COLO668 (cell line): ENCODE data around the gene MAPK12.

Experiments
- DNase-seq: peaks from one replicate; lab custom pipeline; 2025; ENCODE audit not compliant: unreplicated experiment; lab: John Stamatoyannopoulos, UW

The MAPK12 gene

DNA sequence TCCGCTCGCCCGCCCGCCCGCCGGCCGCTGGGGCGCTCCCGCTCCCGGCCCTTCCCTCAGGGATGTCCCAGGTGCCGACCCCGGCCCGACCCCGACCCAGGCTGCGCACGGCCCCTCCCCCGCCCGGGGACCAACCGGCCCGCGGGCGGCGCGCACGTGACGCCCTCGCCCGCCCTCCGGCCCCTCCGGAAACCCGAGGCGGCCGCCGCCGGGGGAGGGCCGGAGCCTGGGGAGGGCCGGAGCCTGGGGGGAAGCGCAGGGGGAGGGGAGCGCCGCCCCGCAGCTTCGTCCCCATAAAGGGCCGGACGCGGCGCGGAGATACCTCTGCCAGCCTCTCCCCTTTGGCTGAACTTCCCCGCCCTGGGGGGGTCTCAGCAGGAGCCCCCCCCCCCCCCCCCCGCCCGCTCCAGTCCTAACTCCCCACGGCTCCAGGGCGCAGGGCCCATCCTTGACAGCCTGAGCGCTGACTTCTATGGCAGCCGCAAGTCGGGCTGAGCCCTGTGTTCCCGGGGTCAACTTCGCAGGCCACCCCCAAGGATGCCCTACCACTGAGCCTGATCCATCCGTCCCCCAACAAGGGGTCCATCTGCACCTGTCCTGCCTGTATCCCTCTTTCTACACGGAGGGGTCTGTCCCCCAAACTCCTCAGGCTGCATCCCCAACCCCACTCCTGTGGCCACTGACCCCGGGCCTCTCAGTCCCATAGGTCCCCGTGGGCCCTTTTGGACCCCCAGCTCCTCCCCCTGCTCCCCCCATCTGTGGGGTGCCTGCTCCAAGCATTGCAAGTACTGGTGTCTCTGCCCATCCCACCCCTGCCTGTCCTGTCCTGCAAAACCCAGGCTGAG lies at the start of gene MAPK12:
Gene MAPK12 (minus strand): TSS at position 69 of the 845 bp plus-strand sequence. CDS start 174 bp downstream, outside the sequence.
- peak; percentile 77 for DNase-seq

DNA sequence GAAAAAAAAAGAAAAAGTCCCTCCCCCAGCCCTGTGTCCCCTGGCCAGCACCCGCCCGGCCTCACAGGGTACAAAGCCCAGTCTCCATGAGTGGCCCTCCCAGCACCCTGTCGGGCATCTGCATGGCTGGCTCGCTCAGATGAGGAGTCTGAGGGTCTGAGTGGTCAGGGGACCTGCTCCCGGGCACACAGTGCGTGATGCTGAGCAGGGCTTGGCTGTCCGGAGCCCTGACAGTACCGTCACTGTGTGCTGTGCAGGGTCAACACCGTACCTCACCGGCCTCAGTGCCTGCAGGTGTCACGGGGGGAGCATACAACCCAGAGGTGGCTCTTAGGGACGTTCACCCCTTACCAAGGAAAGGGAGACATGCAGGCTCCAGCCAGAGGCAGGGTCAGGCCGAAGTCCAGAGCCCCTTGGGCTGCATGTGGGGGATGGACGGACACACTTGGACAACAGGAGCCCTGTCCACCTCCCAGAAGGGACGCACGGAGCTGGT lies 49.5 kb upstream of the MAPK12 start:
- DNase-seq, result no peak

GRCh38 chr22:50310031-50310722 lies 48.7 kb upstream of the MAPK12 start:
- peak; percentile 22 for DNase-seq

DNA sequence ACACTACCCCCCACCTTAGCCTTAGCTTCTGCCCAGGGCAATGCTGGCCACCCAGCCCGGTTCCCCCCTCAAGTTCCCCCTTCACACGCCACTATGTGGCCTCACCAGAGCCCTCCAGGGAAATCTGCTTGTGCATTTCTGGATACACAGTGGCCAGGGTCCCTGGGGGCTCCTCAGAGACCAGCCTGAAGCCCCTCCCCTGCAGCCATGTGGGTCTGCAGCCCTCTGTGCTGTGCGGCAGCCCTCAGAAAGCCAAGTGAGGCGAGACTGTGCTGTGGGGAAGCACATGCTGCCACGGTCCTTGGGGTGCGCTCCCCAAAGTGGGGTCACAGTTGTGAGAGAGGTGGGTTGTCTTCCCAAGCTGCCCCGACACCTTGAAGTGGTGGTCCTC lies 48.1 kb upstream of the MAPK12 start:
- no peak for DNase-seq

DNA sequence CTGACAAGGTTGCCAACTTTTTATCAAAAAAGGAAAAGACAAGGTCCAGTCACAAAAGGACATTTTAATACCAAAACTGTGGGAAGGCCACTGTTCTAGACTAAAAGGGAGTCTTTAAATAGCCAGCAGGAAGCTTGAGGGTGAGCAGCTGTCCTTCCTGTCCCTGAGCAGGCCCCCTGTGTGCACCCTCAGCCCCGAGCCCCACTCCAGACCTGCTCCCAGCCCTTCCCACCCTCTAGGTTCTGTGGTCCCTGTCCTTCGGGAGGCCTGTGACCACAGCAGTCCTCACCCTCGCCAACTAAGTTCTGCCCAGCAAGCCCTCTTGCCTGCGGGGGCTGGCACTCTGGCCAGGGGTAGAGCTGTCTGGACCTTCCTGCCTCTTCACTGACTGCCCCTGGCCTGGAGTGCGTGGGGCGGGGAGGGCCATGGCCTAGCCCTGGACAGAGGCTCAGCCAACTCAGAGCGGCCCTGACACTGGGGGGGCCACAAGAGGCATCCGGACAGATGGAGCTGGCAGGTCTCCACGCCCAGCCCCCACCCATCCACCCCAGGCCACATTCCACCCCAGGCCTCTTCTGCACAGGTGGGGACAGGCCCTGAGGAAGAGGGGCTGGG lies 47.6 kb upstream of the MAPK12 start:
- DNase-seq, result no peak

GRCh38 chr22:50308597-50308935 lies 47.1 kb upstream of the MAPK12 start:
- no peak for DNase-seq

- no peak for DNase-seq
Observed at GRCh38 chr22:50307890-50308596, 46.6 kb upstream of the MAPK12 start.

DNA sequence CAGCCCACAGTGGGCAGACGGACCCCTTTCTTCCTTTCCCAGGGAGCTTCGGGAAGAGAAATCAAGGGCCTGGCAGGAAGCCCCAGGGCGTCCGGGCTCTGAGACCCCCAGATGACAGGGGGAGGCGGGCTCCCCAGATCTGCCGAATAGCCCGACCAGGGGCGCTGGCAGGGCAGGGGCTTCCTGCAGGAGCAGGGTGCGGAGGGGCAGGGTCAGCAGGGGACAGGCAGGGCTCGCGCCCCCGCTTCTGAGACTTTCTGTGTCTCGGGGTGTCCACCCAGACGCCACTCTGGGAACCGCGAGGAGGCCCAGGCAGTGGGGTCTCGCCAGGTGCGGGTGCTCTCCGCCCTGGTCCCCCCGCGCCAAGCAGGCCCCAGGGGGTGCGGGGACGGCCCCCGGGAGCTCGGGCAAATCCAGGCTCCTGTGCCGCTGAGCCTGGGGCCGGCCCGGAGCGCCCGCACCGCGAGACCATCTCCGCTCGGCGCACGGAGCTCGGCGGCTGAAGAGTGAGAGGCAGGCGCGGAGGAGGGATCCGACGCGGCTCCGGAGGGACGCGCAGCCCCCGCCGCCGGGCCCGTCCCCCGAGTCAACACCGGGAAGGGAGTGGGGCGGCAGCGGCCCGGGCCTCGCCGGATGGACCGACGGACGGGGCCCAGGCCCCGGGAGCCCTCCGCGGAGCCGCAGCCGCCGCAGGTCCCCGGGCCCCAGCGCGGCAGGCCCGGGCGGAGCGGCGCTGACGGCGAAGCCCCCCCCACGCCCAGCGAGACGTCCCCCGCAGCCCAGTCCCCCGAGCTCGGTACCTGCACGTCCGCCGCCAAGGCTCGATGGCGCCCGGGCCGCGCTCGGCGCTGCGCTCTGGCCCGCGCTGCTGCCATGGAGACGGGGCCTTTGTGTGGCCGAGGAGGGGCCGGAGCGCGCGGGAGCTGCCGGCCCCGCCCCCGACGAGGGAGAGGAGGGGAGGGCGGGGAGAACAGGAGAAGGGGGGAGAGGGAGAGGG lies 45.6 kb upstream of the MAPK12 start, which contains the start of gene PLXNB2:
Gene PLXNB2 (minus strand): TSS at position 894 of the 997 bp plus-strand sequence. CDS start 17,062 bp downstream, outside the sequence.
- peak; percentile 95 for DNase-seq

- DNase-seq, result peak; percentile 94
Observed at GRCh38 chr22:50305923-50306566, 44.6 kb upstream of the MAPK12 start.

DNA sequence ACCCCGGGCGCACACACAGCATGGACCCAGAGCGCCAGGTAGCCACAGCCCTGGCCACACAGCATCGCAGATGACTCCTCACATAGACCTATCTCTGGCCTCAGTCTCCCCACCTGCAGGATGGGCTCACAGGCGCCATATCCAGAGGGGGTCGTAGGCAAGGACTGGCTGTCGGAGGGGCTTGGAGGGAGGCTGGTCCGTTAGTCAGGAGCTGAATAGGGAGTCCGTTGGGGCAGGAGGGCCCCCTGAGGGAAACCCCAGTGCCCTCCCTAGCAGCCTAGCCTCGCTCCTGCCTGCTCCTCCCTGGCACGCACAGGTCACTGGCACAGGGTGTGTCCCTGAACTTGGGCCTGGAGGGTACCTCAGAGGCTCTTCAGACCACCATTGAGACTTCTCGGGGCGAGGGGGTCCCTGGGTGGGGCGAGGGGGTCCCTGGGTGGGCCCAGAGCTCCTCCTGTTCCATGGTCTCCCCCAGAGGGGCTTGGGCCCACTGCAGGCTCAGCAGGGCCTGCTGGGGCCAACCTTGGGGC lies 44.0 kb upstream of the MAPK12 start:
- peak; percentile 61 for DNase-seq

- peak; percentile 35 for DNase-seq
Observed at GRCh38 chr22:50304528-50305392, 43.3 kb upstream of the MAPK12 start.

GRCh38 chr22:50303848-50304527 lies 42.5 kb upstream of the MAPK12 start:
- DNase-seq, result peak; percentile 11

GRCh38 chr22:50303515-50303847 lies 42.0 kb upstream of the MAPK12 start:
- no peak for DNase-seq

- no peak for DNase-seq
Observed at GRCh38 chr22:50302564-50302963, 41.1 kb upstream of the MAPK12 start.

- DNase-seq, result no peak
Observed at GRCh38 chr22:50302041-50302541, 40.6 kb upstream of the MAPK12 start.

- no peak for DNase-seq
Observed at GRCh38 chr22:50301581-50301991, 40.1 kb upstream of the MAPK12 start.

DNA sequence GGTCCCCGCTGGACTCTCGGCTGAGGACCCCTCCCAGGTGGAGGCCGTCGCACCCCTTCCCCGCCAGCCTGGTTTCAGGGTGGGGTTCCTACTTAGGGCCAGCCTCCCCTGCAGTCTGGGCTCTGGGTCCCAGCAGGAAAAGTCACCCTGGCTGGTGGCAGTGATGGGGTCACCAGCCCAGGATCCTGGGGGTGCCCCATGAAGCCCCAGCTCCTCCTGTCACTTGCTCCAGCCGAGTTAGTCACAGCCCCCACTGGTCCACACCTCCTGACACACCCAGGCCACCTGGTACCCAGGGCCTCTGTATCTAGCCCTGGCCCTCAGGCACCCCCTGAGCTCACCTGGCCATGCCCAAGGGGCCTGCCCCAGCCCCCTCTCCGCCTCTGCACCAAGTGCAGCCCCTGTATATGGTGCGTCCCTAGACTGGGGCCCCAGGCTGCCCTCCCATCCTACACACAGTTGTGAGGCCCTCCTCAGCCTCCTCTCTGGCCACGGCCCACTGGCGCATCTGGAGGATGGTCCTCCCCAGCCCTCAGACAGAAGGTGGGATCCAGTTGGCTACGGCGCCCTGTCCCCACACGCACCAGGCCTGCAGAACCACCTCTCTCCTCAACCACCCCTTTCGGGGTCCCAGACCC lies 39.3 kb upstream of the MAPK12 start:
- no peak for DNase-seq
